ENCODE results near the gene GJA4.

The GJA4 gene

GRCh38 chr1:34829250-34829649, 36.5 kb downstream of the GJA4 start:
- no peak for DNase-seq (ENCODE audit: extremely low read depth in 1 of 2, low read depth in 1 of 2)

- no peak for DNase-seq (ENCODE audit: extremely low read depth in 1 of 2, low read depth in 1 of 2)
Observed at GRCh38 chr1:34831721-34832246, 39.0 kb downstream of the GJA4 start.

- DNase-seq (ENCODE audit: extremely low read depth in 1 of 2, low read depth in 1 of 2): no peak
Observed at GRCh38 chr1:34833711-34834110, 40.9 kb downstream of the GJA4 start.

GRCh38 chr1:34839526-34840305, 46.9 kb downstream of the GJA4 start:
- no peak for DNase-seq (ENCODE audit: extremely low read depth in 1 of 2, low read depth in 1 of 2)

GRCh38 chr1:34840426-34840825, 47.6 kb downstream of the GJA4 start:
- no peak for DNase-seq (ENCODE audit: extremely low read depth in 1 of 2, low read depth in 1 of 2)

- DNase-seq (ENCODE audit: extremely low read depth in 1 of 2, low read depth in 1 of 2): no peak
Observed at GRCh38 chr1:34842073-34842472, 49.3 kb downstream of the GJA4 start.

GRCh38 chr1:34842952-34843371, 50.2 kb downstream of the GJA4 start:
- DNase-seq (ENCODE audit: extremely low read depth in 1 of 2, low read depth in 1 of 2): no peak

GRCh38 chr1:34843392-34844251, 50.8 kb downstream of the GJA4 start:
- no peak for DNase-seq (ENCODE audit: extremely low read depth in 1 of 2, low read depth in 1 of 2)

- DNase-seq (ENCODE audit: extremely low read depth in 1 of 2, low read depth in 1 of 2): no peak
Observed at GRCh38 chr1:34844252-34844634, 51.4 kb downstream of the GJA4 start.

Measured in activated CD8-positive, alpha-beta memory T cell treated with anti-CD3 and anti-CD28 coated beads for 1 hour (primary cell).